HG02588 (cell line): ENCODE results near the gene MYO5A.
"Not testable (repeated sequence)": the region's sequence is repeated elsewhere in the genome, so short reads cannot be mapped to it uniquely, and the experiment has no call there.

Experiments used
- ATAC-seq: cut with Tn5 transposase; IDR thresholded peaks from one replicate; pipeline ENCODE4 v1.9.1; 2021; ENCODE audit warnings: mild to moderate bottlenecking, moderate library complexity; ENCODE audit not compliant: unreplicated experiment

The MYO5A gene

GRCh38 chr15:52528564-52529340, at the start of gene MYO5A:
TSS of gene MYO5A (minus strand) at chr15:52528880. CDS start at chr15:52528806, 74 bp downstream.
- peak; percentile 83 for ATAC-seq

- no peak for ATAC-seq
These were observed 48.0 kb upstream of the MYO5A start for GRCh38 chr15:52576692-52577091.

- not testable (repeated sequence) for ATAC-seq
These were observed 46.9 kb upstream of the MYO5A start for GRCh38 chr15:52575573-52575972.

GRCh38 chr15:52575072-52575471, 46.4 kb upstream of the MYO5A start:
- ATAC-seq = no peak

- not testable (repeated sequence) for ATAC-seq
These were observed 45.9 kb upstream of the MYO5A start for GRCh38 chr15:52574623-52575022.

GRCh38 chr15:52568601-52569585, 40.2 kb upstream of the MYO5A start, which contains the start of gene ARPP19:
TSS of gene ARPP19 (minus strand) at chr15:52569030. CDS start at chr15:52568892, 138 bp downstream.
- ATAC-seq = peak; percentile 63

GRCh38 chr15:52567871-52568600, 39.4 kb upstream of the MYO5A start:
- no peak for ATAC-seq

GRCh38 chr15:52566889-52567288, 38.2 kb upstream of the MYO5A start:
- ATAC-seq = no peak

- peak; percentile 41 for ATAC-seq
These were observed 37.0 kb upstream of the MYO5A start for GRCh38 chr15:52565417-52566358.

GRCh38 chr15:52563501-52564060, 34.9 kb upstream of the MYO5A start:
- no peak for ATAC-seq

- ATAC-seq = peak; percentile 26
These were observed 30.9 kb upstream of the MYO5A start for GRCh38 chr15:52559575-52559974.

GRCh38 chr15:52559022-52559421, 30.3 kb upstream of the MYO5A start:
- peak; percentile 29 for ATAC-seq

GRCh38 chr15:52558196-52558595, 29.5 kb upstream of the MYO5A start:
- peak; percentile 82 for ATAC-seq

- no peak for ATAC-seq
These were observed 28.6 kb upstream of the MYO5A start for GRCh38 chr15:52557274-52557641.

- ATAC-seq = no peak
These were observed 28.0 kb upstream of the MYO5A start for GRCh38 chr15:52556524-52557273.

- ATAC-seq = no peak
These were observed 23.6 kb upstream of the MYO5A start for GRCh38 chr15:52552303-52552702.

GRCh38 chr15:52551762-52552161, 23.1 kb upstream of the MYO5A start:
- ATAC-seq = no peak

- not testable (repeated sequence) for ATAC-seq
These were observed 22.5 kb upstream of the MYO5A start for GRCh38 chr15:52551186-52551585.
